ENCODE results near the gene TFPT.

The TFPT gene

DNA sequence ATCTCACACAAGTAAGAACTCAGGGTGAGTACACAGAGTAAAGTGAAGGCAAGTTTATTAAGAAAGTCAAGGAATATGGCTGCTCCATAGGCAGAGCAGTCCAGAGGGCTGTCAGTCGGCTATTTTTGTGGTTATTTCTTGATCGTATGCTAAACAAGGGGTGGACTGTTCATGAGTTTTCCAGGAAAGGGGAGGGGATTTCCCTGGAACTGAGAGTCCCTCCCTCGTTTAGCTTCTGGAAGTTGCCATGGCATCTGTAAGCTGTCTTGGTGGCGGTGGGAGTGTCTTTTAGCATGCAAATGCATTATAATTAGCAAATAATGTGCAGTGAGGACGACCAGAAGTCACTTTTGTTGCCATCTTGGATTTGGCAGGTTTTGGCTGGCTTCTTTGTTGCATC lies 46.0 kb downstream of the TFPT start:
- FAIRE-seq: no peak

GRCh38 chr19:54063350-54064116 lies 51.9 kb downstream of the TFPT start, which contains the start of gene VSTM1:
Gene VSTM1, minus strand, starts transcription at chr19:54063897. Its CDS starts 120 bp downstream, at chr19:54063777.
- FAIRE-seq: no peak

DNA sequence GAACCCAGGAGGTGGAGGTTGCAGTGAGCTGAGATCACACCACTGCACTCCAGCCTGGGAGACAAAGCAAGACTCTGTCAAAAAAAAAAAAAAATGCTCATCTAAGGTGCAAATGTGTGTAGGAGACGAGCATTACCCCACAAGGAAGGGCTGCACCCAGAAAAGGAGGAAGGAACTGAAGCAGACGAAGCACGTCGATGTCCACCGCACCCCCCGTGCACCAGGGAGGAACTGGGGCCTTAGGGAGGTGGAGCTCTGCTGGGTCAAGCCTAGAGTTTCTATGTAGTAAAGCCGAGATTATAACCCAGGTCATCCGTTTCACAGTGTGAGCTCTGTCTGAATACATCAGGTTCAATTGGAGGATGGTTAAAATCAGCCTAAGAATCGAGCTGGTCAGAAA lies 52.8 kb downstream of the TFPT start:
- FAIRE-seq: no peak
